ENCODE data around the gene ZP3. TPM values are rescaled to one million over a fixed set of nuclear protein-coding genes. Genes with fewer than 3 reads are reported as not detected.
"Not testable (repeated sequence)": the region's sequence is repeated elsewhere in the genome, so short reads cannot be mapped to it uniquely, and the experiment has no call there.

The ZP3 gene
- 5.6 TPM for total RNA-seq

DNA sequence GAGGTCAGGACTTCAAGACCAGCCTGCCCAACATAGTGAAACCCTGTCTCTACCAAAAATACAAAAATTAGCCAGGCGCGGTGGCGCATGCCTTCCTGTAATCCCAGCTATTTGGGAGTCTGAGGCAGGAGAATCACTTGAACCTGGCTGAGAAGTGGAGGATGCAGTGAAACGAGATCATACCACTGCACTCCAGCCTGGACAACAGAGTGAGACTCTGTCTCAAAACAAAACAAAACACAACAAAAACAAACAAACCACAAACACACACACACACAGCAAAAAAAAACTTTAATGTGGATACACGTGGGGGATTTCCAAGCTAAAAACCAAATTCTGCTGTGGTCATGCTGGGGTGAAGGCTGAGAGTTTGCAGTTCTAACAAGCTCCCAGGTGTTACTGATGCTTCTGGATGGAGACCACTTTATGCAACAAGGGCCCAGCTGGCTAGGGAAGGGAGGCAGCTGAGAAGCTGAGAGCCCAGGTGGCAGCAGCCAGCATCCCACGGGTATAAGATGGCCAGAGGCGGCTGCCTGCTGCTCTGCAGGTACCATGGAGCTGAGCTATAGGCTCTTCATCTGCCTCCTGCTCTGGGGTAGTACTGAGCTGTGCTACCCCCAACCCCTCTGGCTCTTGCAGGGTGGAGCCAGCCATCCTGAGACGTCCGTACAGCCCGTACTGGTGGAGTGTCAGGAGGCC, at the start of gene ZP3:
Gene ZP3, plus strand, starts transcription at position 538 of the 699 bp plus-strand sequence. Its CDS starts 15 bp downstream, at position 553.
- no peak for DNase-seq (ENCODE audit: low spot score)

DNA sequence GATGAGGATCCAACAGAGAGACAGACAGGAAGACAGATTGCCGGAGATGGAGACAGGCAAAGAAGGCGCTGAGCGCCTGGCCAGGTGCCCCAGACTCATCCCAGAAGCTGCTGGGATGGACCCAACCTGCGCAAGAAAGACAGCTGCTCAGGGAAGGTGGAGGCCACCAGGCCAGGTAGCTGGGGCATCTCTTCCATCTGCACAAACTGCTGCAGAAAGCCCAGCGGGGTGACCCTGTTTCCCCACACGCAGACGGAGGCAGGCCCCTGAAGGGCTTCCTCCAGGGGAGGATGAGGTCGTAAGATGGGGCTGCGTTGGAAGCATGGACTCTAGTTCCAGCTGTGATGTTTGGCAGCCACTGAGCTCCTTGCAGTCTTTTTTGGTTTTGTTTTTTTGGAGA, 49.5 kb upstream of the ZP3 start:
- no peak for DNase-seq (ENCODE audit: low spot score)

DNA sequence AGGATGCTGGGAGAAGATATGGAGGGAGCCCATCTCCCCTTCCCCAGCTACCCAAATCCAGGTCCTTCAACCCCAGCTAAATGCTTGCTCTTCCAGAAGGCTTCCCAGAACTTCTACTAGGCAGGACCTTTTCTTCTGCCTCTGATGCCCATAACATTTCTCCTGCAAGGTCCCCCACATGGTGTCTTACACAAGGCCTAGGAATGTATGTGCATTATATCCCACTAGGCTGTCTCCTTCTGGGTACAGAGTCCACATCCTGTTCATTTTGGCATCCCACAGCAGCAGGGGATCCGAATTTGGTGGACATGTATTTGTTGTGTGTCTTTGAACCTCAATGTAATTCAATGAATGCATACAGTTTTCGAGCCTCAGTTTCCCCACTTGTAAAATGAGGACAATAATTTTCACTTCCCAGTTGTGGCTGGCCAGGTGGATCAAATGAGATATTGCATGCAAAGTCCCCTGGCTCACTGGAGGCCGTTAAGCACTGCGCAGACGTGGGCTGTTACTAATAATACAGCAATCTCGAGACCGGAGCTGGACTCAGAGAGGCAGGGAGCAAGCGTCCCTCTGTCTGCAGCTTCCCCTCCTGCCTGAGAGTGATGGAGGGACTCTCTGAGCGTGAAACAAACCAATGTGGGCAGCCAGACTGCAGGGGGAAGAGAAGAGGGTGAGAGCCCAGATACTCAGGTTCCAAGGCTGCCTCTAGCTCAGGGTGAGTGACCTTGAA, 47.4 kb upstream of the ZP3 start:
- DNase-seq (ENCODE audit: low spot score) = no peak

DNA sequence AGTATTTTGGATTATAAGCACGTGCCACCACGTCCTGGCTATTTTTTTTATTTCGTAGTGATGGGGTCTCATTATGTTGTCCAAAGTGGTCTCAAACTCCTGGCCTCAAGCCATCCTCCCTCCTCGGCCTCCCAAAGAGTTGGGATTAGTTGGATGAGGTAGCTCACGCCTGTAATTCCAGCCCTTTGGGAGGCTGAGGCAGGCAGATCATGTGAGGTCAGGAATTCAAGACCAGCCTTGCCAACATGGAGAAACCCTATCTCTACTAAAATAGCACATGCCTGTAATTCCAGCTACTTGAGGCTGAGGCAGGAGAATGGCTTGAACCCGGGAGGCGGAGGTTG, 44.2 kb upstream of the ZP3 start:
- no peak for DNase-seq (ENCODE audit: low spot score)

DNA sequence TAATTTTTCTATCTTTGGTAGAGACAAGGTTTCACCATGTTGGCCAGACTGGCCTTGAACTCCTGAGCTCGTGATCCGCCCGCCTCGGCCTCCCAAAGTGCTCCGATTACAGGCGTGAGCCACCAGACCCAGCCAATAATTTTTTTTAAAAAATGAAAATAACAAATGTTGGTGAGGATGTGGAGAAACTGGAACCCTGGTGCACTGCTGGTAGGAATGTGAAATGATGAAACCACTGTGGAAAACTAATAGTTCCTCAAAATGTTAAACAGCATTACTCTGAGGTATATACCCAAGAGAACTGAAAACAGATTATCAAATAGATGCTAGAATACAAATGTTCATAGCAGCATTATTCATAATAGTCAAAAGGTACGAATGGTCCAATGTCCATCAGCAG, 42.9 kb upstream of the ZP3 start:
- no peak for DNase-seq (ENCODE audit: low spot score)

DNA sequence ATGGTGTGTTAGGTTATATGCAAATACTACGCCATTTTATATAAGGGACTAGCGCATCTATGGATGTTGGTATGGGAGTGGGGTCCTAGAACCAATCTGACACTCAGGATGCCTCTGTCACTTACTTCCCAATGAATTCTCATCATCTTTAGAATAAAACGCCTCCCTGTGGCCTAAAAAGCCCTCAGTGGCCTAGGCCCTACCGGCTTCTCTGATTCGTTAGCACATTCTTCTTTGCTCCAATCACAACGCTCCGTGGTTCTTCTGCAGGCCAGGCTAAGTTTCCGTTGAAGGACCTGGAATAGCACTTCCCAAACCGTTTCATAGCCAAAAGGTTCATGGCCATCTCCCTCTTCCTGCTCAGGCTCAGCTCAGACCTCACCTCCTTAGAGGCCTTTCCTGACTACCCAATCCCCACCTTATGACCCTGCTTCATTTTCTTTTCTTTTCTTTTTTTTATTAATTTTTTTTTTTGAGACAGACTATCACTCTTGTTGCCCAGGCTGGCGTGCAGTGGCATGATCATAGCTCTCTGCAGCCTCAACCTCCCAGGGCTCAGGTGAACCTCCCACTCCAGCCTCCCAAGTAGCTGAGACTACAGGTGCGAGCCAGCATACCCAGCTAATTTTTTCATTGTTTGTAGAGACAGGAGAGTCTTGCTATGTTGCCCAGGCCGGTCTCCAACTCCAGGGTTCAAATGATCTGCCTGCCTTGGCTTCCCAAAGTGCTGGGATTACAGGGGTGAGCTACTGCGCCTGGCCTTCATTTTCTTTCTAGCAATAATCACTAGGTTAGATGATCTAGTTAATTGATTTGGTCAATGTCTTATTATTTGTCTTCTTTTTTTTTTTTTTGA, 41.4 kb upstream of the ZP3 start:
- DNase-seq (ENCODE audit: low spot score) = no peak

DNA sequence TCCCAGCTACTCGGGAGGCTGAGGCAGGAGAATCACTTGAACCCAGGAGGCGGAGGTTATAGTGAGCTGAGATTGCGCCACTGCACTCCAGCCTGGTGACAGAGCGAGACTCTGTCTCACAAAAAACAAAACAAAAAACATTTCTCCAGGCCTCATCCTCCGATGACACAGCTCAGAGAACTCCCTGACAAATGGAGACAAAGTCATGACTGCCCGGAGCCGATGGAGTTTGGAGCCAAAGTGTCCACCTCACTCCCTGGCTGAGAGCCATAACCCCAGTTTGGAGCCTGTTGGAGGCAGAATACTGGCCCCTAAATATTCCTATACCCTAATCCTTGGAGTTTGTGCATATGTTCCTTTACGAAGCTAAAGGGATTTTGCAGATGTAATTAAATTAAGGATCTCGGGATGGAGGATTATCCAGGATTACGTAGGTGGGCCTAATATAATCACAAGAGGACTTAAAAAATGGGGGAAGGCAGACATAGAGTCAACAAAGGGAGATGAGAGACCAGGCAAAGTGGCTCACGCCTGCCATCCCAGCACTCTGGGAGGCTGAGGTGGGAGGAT, 38.0 kb upstream of the ZP3 start:
- no peak for DNase-seq (ENCODE audit: low spot score)

DNA sequence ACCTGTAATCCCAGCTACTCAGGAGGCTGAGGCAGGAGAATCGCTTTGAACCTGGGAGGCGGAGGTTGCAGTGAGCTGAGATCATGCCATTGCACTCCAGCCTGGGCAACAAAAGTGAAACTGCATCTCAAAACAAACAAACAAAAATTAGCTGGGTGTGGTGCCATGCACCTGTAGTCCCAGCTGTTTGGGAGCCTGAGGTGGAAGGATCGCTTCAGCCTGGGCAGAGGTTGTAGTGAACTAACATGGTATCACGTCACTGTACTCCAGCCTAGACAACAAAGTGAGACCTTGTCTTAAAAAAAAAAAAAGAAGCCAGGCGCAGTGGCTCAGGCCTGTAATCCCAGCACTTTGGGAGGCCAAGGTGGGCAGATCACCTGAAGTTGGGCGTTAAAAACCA, 37.0 kb upstream of the ZP3 start:
- not testable (repeated sequence) for DNase-seq (ENCODE audit: low spot score)

DNA sequence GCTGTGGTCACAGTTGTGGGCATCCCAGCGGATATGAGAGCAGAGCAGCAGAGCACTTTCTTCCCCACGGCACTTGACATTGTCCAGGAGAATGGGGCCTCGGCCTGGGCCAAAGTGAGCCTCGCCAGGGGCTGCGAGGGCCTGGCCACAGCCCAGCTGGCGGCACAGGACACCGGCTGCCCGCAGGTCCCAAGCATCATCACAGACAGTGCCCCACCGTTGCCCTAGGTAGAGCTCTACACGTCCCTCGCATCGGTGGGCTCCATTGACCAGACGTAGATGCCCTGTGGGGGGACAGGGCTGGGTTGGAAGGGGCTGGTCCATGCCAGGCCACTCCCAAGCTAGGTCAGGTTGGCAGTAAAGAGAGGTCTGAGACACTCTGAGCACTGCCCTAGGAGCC, 34.7 kb upstream of the ZP3 start:
- DNase-seq (ENCODE audit: low spot score) = no peak

DNA sequence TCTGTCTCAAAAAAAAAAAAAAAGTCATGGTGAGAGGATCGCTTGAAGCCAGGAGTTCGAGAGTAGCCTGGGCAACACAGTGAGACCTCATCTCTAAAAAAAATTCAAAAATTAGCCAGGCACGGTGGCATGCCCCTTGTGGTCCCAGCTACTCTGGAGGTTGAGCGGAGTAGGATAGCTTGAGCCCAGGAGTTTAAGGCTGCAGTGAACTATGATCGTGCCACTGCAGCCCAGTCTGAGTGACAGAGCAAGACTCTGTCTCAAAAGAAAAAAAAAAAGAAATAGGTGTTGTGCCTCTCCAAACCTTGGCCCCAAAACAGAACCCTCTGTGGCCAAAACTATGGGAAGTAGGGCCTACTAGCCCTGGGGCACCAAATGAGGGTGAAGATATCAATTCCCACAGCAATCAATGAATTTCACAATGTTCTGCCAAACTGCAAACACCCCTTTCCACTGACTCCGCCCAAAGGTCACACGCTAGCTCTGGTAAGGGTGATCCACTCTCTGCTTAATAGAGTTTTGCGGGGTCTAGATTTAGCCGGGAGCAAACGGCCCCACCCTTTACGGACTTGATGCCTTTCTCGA, 32.1 kb upstream of the ZP3 start:
- DNase-seq (ENCODE audit: low spot score) = no peak

DNA sequence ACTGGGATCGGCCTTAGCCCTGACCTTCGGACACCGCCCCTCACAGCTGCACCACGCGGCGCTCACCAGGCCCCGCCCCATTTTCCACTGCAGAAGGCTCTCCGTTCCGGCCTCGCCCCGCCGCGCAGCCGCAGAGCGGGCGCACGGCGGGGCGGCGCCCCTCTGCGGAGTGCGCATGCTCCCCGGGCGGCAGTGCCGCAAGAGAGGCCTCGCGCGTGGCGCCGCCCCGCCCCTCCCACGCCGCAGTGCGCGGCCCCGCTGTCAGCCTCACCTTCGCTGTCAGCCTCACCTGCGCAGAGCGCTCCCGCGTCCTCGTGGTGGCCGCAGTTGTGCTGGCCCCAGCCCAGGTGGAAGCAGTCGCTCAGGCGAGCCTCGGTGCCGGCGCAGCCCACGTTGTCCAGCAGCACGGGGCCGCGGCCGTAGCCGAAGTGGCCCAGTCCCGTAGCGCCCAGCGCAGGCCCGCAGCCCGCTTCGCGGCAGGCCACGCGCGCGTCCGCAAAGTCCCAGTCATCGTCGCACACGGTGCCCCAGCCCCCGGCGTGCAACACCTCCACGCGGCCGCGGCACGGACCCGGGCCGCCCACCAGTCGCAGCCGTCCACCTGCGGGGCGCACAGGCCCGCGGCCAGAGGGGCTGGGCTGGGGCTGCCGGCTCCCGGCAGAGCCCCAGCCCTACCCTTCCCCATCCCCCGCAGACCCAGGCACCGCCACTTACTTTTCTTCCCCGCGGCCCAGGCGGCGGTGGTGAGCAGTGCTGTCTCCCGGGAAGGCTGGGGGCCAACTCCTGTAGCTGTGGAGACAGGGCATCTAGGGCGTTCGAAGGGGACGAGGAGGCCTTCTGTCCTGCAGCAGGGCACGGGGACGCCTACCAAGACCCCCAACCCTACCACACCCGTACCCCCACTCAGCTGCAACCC, 31.4 kb upstream of the ZP3 start:
- DNase-seq (ENCODE audit: low spot score) = peak; percentile 93

DNA sequence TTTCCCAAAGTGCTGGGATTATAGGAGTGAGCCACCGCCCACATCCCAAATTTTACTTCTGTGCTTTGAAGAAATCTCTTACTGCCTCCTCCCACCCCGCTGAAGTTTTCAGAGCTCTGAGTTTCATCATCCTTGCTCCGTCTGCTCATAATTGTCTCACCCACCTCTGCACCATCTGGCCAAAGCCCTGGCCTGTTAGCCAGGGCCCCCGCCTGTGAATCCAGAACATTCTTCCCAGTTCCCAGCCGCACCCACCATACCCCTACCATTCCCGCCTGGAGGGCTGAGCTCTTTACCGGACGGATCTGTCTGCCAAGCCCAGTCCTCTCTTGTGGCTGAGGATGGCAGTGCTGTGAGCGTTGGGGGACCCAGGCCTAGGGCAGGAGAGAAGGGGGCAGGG, 29.8 kb upstream of the ZP3 start:
- DNase-seq (ENCODE audit: low spot score) = no peak

DNA sequence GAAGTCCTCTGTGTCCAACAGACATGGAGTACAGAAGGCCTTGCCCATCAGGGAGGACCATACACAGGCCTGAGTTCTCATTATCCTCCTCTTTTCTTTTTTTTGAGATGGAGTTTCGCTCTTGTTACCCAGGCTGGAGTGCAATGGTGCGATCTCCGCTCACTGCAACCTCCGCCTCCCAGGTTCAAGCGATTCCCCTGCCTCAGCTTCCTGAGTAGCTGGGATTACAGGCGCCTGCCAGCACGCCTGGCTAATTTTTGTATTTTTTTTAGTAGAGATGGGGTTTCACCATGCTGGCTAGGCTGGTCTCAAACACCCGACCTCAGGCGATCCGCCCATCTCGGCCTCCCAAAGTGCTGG, 29.2 kb upstream of the ZP3 start:
- not testable (repeated sequence) for DNase-seq (ENCODE audit: low spot score)

DNA sequence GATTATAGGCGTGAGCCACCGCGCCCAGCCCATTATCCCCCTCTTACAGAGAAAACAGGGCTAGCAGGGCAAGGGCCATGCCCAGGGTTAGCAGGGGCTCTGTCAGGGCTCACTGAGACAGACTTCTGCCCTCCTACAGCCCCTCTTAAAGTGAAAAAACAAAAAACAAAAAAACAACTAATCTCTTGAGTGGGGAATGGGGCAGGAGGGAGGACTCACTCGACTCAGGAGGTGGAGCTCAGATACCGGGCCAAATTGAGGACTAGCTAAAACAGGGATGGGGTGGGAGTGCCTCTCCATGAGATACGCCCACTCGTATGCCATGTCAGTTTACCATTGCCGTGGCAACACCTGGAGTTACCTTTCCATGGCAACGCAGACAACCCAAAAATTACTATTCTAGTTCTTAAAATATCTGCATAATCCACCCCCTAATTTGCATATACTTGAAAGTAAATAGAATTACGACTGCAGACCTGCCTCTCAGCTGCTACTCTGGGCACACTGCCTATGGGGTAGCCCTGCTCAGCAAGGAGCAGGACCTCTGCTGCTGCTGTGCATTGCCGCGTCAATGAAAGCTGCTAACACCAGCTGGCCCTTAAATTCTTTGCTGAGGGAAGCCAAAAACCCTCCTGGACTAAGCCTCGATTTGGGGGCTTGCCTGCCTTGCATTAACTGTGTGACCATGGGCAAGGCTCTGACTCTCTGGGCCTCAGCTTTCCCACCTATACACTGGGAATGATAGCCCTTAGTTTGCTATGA, 28.6 kb upstream of the ZP3 start:
- no peak for DNase-seq (ENCODE audit: low spot score)

DNA sequence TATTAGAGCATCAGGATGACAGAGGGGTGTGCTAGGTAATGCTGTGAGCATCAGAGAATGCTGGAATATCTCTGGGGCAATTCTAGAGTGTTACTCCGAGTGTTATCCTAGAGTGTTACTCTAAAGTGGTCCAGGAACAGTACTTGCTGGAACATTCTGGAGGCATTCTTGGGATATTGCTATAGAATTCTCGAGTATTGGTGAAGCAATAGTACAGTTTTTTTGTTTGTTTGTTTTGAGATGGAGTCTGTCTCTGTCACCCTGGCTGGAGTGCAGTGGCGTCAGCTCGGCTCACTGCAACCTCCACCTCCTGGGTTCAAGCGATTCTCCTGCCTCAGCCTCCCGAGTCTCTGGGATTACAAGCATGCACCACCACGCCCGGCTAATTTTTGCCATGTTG, 27.9 kb upstream of the ZP3 start:
- DNase-seq (ENCODE audit: low spot score) = no peak

DNA sequence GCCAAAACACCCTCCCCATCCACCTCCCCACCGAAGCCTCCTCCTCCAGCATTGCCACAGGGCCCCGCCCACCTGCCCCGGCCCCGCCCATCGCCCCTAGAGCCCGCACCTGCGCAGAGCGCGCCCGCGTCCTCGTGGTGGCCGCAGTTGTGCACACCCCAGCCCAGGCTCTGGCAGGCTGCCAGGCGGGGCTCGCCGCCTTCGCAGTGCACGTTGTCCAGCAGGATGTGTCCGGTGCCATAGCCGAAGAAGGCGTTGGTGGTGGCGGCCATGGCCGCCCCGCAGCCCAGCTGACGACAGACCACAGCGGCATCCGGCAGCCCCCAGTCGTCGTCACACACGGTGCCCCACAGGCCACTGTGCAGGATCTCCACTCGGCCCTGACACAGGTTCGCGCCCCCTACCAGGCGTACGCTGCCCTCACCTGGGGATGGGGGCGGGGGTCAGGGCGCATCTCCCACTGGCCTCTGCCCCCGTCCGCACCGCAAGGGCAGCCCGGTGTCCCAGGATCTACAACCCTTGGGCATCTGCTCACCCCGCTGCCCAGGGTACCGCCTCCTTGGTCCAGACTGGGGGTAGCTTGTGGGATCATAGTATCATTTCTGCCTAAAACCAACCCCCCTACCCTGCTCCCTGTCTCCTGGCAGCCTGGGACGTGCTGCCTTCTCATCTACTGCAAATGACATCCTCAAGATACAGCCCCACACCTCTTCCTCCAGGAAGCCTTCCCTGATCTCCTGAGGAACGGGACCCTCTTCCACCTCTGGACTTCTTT, 27.2 kb upstream of the ZP3 start:
- DNase-seq (ENCODE audit: low spot score) = peak; percentile 78

DNA sequence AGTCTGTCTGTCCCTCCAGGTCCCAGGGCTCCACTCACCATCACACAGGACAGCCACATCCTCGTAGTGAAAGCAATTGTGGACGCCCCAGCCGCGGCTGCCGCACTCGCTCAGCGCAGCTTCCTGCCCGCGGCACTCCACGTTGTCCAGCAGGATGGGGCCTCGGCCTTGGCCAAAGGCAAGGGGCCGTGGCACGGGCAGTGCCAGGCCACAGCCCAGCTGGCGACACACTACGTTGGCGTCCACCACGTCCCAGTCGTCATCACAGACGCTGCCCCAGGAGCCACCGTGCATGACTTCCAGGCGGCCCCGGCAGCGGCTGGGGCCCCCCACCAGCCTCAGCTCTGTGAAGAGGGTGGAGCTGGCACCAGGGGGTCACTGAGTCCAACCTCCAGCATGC, 24.5 kb upstream of the ZP3 start:
- DNase-seq (ENCODE audit: low spot score) = no peak

DNA sequence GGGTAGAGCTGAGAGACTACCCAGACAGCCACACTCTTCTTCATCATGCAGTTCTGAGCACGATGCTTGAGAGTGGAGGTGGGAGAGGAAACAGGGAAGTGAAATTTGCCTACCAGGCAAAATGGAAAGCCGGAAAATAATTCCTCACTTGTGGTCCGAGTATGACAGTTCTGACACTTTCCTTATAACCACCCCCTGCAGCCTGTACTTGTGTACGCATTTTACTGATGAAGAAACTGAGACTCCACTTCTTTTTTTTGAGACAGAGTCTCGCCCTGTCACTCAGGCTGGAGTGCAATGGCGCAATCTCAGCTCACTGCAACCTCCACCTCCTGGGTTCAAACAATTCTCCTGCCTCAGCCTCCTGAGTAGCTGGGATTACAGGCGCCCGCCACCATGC, 21.7 kb upstream of the ZP3 start:
- DNase-seq (ENCODE audit: low spot score) = not testable (repeated sequence)

DNA sequence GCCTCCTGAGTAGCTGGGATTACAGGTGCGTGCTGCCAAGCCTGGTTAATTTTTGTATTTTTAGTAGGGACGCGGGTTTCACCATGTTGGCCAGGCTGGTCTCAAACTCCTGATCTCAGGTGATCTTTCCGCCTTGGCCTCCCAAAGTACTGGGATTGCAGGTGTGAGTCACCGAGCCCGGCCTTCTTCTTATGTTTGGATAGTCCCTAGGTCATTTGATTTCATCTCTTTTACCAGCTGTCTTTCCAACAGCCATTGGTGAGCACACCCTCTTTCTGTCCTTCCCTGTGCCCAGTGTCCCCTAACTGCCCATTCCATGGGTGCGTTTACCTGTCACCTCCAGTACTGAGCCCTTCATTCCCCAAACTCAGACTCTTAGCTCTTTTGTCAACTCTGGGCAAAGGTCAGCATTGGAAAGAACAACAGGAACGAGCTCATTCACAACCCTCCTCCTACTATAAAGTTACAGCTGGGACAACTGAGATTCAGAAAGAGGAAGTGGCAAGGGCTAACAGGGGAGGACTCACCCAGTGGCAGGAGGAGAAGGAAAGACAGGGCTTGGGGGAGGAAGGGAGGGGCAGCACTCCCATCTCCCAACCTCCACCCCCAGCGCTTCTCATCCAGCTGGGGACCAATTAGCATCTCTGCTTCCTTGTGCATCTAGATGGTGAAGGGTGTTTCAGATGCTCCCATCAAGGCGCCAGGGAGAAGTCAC, 20.8 kb upstream of the ZP3 start:
- no peak for DNase-seq (ENCODE audit: low spot score)
